GM10266 (cell line): ENCODE data around the gene HYAL1.

Experiments
- DNase-seq: peaks from one replicate; pipeline ENCODE4 v3.0.0; 2012; ENCODE audit errors: extremely low spot score
- TF ChIP-seq, protein P1 (sequence below): IDR thresholded peaks from 2 replicates; pipeline ENCODE4 v1.5.1; 2012; ENCODE audit warnings: mild to moderate bottlenecking, low read depth; ENCODE audit not compliant: control insufficient read depth, insufficient read depth; ENCODE audit errors: missing control alignments

The HYAL1 gene

GRCh38 chr3:50268703-50269451, 34.5 kb downstream of the HYAL1 start, which contains the start of gene SEMA3B:
SEMA3B (plus strand) TSS chr3:50269147; CDS start chr3:50269241, 94 bp downstream.
- no peak for DNase-seq
- TF ChIP-seq, protein P1, sequence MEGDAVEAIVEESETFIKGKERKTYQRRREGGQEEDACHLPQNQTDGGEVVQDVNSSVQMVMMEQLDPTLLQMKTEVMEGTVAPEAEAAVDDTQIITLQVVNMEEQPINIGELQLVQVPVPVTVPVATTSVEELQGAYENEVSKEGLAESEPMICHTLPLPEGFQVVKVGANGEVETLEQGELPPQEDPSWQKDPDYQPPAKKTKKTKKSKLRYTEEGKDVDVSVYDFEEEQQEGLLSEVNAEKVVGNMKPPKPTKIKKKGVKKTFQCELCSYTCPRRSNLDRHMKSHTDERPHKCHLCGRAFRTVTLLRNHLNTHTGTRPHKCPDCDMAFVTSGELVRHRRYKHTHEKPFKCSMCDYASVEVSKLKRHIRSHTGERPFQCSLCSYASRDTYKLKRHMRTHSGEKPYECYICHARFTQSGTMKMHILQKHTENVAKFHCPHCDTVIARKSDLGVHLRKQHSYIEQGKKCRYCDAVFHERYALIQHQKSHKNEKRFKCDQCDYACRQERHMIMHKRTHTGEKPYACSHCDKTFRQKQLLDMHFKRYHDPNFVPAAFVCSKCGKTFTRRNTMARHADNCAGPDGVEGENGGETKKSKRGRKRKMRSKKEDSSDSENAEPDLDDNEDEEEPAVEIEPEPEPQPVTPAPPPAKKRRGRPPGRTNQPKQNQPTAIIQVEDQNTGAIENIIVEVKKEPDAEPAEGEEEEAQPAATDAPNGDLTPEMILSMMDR = no peak

DNA sequence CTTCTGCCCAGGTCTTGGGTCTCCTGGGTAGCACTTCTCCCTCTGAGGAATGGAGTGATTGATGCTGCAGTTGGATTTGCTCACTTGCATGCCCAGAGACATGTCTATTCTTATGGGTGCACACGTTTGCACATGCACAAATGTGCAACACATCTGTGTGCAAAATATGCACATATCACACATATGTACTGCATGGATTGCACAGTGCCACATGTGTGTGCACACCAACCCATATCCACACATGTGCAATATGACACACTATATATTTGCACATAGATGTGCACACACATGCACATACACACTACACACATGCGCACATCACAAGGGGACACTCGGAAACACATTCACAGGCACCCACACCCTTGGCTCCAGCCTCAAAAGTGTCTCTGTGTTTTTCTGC, 35.1 kb downstream of the HYAL1 start:
- DNase-seq = no peak
- TF ChIP-seq, protein P1 = no peak

DNA sequence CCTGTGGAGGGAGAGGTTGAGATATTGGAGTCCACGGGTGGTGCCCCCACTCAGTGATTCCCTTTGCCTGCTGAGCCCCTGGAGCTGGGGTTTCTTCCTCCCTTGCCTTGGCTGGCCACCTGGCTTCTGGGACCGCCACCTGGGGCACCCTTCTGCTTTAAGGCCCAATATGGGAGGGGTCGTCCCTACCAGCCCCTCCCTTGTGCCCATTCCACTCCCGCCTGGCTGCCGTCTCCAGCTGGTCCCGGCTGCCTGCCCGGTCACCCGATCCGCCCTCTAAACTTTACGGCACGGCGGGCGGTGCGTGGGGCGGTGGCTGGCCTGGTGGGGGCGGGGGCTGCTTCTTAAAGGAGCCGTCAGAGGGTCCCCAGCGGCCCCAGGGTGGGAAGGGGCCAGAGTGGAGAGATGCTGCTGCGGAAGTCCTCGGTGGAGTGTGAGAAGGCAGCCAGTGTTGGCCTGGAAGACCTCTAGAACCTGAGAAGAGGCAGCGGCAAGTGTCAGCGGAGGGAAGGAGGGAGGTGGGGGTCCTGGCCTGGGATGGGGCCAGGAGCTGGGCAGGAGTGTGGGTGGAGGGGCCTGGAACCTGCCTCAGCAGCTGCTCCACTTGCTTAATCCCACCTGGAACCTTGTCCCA, 36.0 kb downstream of the HYAL1 start:
- TF ChIP-seq, protein P1 = no peak
- no peak for DNase-seq

- no peak for DNase-seq
- TF ChIP-seq, protein P1 = no peak
These were observed 36.5 kb downstream of the HYAL1 start for GRCh38 chr3:50266836-50267235.

- peak; percentile 36 for DNase-seq
- TF ChIP-seq, protein P1 = no peak
These were observed 37.4 kb downstream of the HYAL1 start for GRCh38 chr3:50266017-50266416.

- peak; percentile 24 for DNase-seq
- TF ChIP-seq, protein P1 = no peak
These were observed 37.8 kb downstream of the HYAL1 start for GRCh38 chr3:50265571-50265970.

- no peak for DNase-seq
- TF ChIP-seq, protein P1 = no peak
These were observed 38.3 kb downstream of the HYAL1 start for GRCh38 chr3:50264964-50265485.
